ENCODE results near the gene TMED6. TPM values are rescaled to one million over a fixed set of nuclear protein-coding genes. Genes with fewer than 3 reads are reported as not detected.

The TMED6 gene
- total and polyA plus RNA-seq, 2 experiments from 2014 or later, result 0.29 TPM; not detected in 1

GRCh38 chr16:69294051-69294450 is 57.5 kb downstream of the TMED6 start:
- Histone ChIP-seq H3K4me1 (ENCODE audit: insufficient read depth) (no peaks in the 10 kb centered on the region), H3K79me2 (replicated peaks; ENCODE audit: insufficient read depth) (no peaks in the 10 kb centered on the region), H2AFZ (no peak overlapping the region), H3K27ac (ENCODE audit: low read depth) (0 out of 2 replicates have a peak overlapping the region, but pooled peaks have one; percentile 26), H4K20me1 (replicated peaks; ENCODE audit: insufficient read depth) (no peaks in the 10 kb centered on the region; the same call in 1 of the 2 replicates), H3F3A (replicated peaks; ENCODE audit: low read depth) (no peaks in the 10 kb centered on the region), H3K9me2 (ENCODE audit: insufficient read depth) (no peaks in the 10 kb centered on the region), H3K36me3 (ENCODE audit: insufficient read depth) (no peaks in the 10 kb centered on the region), H3K4me2 (no peak overlapping the region), H3K4me3 (no peak overlapping the region), H3K27me3 (ENCODE audit: insufficient read depth) (no peaks in the 10 kb centered on the region)
- DNase-seq (ENCODE audit: low spot score) (no peak), ATAC-seq (no peak)
- H3K27me3 Mint-ChIP-seq (ENCODE audit: insufficient read depth, low read depth, poor library complexity), result peaks cover 1% of the 10 kb centered on the region
- H3K4me3 Mint-ChIP-seq, result no peak overlapping the region
- no peaks in the 10 kb centered on the region for H3K4me1 Mint-ChIP-seq
- H3K27ac Mint-ChIP-seq, result no peak overlapping the region
- peaks cover 3% of the 10 kb centered on the region; the same call in 2 of the 3 replicates for H3K36me3 Mint-ChIP-seq (ENCODE audit: low read depth)
- TF ChIP-seq ZNF114 (CRISPR knock-in tag; IDR thresholded peaks at IDR 0.05), result no peak
- no peak for TF ChIP-seq ZNF462 (CRISPR knock-in tag; IDR thresholded peaks at IDR 0.05)
- no peak for TF ChIP-seq POLR2AphosphoS5 (IDR thresholded peaks at IDR 0.05; ENCODE audit: low read depth)
- no peak for TF ChIP-seq CREB1 (CRISPR knock-in tag; IDR thresholded peaks at IDR 0.05; ENCODE audit: low read depth)
- TF ChIP-seq ETS1 (IDR thresholded peaks at IDR 0.05), result no peak
- no peak for TF ChIP-seq REST (IDR thresholded peaks at IDR 0.05; ENCODE audit: unreplicated experiment)
- TF ChIP-seq STAT1 (IDR thresholded peaks at IDR 0.05; ENCODE audit: unreplicated experiment), result no peak
- TF ChIP-seq ZNF331 (CRISPR knock-in tag; IDR thresholded peaks at IDR 0.05; ENCODE audit: low read depth), result no peak
- no peak for TF ChIP-seq EZH2 (IDR thresholded peaks at IDR 0.05; ENCODE audit: low read depth, unreplicated experiment)
- H3K9me3 Mint-ChIP-seq, result no peaks in the 10 kb centered on the region

Measured in GM23338 (cell line).